Ovary (tissue), 9 donors: ENCODE data around the gene EFNA4. TPM values are rescaled to one million over a fixed set of nuclear protein-coding genes. Genes with fewer than 3 reads are reported as not detected.

Experiments used
- DNase-seq, 5 donors: peaks; one replicate each; pipeline ENCODE4 v3.0.0-alpha.2; 2019 to 2020
- H3K27ac ChIP-seq, 2 donors: fragments of 200-600 bp; one replicate each; pipeline versions ENCODE4 v1.5.1 to v1.8.0; 2019 to 2022
- H3K27me3 ChIP-seq: fragments of 200-600 bp; one replicate; pipeline ENCODE4 v1.8.0; 2022
- H3K36me3 ChIP-seq: fragments of 200-600 bp; sonication (generic); one replicate; pipeline ENCODE4 v1.5.1; 2019
- H3K4me1 ChIP-seq: one replicate; pipeline ENCODE4 v1.8.1; 2013; ENCODE audit warnings: mild to moderate bottlenecking, moderate library complexity; ENCODE audit not compliant: insufficient read depth
- H3K4me3 ChIP-seq: fragments of 200-600 bp; sonication (generic); one replicate; pipeline ENCODE4 v1.5.1; 2017
- H3K9me3 ChIP-seq, 2 donors: fragments of 200-600 bp in 1 of 2; sonication (generic) in 1 of 2; one replicate each; pipeline versions ENCODE4 v1.5.1 to v1.8.1; 2013 to 2019; ENCODE audit warnings: mild to moderate bottlenecking in 1 of 2, moderate library complexity in 1 of 2
- CTCF ChIP-seq, 3 donors: fragments of 450-650 bp in 2 of 3; fragments of 200-600 bp in 1 of 3; IDR thresholded peaks; one replicate each; pipeline versions ENCODE4 v1.5.1 to v1.8.0; 2016 to 2022; ENCODE audit warnings: antibody characterized with exemption in 3 of 3, mild to moderate bottlenecking in 1 of 3
- EP300 ChIP-seq: sonication (generic); formaldehyde crosslinking; IDR thresholded peaks from one replicate; pipeline ENCODE4 v1.6.1; 2017; ENCODE audit warnings: antibody characterized with exemption
- POLR2A ChIP-seq: fragments of 450-650 bp; IDR thresholded peaks from one replicate; pipeline ENCODE4 v1.6.1; 2017; ENCODE audit warnings: antibody characterized with exemption, mild to moderate bottlenecking, moderate library complexity
- WGBS, 3 donors: extraction: QIAGEN DNeasy Blood & Tissue Kit in 1 of 3; methylation state at CpG; one replicate each; pipeline versions ENCODE4 v1.1.5 to v1.1.7; 2013 to 2017; 5-methylcytosine and 5-hydroxymethylcytosine counted together
- intact Hi-C, 4 donors: fragments of 100-400 bp; cut with DNase I; formaldehyde crosslinking; loops; one replicate each; pipeline versions ENCODE4 v1.11.0 to v1.15.1; 2022 to 2023
- polyA plus RNA-seq, 2 donors: library from polyadenylated mRNA; stranded (reverse); fragments of 200-250 nt in 1 of 2; fragments of 350-450 nt in 1 of 2; fragmentation: Illumina TruSeq in 1 of 2; extraction: RNeasy Lipid Tissue Mini Kit (QIAGEN cat#74804) in 1 of 2; gene quantifications; one replicate each; pipeline ENCODE4 v1.2.3, GENCODE V29; 2013 to 2014
- total RNA-seq, 7 donors: library from RNA; depleted of rRNA in 2 of 7; stranded (reverse); fragments of >200 nt in 2 of 7; fragmentation: NEBNext Ultra II Directional in 3 of 7; extraction: Animal tissue kit (Norgen Biotek cat#: 25700) in 3 of 7; gene quantifications; one replicate each; pipeline versions ENCODE4 v1.1.0 to v1.2.4, GENCODE V29; 2016 to 2023
- donor health status: DM: no; HTN: no; CAD: no; lungs with moderate emphysema.
- donor health status: DM: no; HTN: no; CAD: no.
- donor health status: Bipolar disorder and iron deficiency.
- donor health status: DM: yes; HTN: yes; CAD: no.
- donor health status: DM: no; HTN: no; CAD: no.
- donor health status: DM: yes; HTN: yes; CAD: no.

EFNA4 gene
- total and polyA plus RNA-seq, 9 donors = 7.3 to 14.1 (median 10.6) TPM

- peak; percentile 49 to 85 (median 77) for DNase-seq
- H3K27me3 ChIP-seq = peaks cover 6% of the 10 kb centered on the region
- H3K9me3 ChIP-seq = no peaks in the 10 kb centered on the region
- TF ChIP-seq EP300 (no peak), POLR2A (no peak), CTCF (IDR thresholded peaks at IDR 0.05) (peak; percentile 84 to 90 (median 87))
- H3K36me3 ChIP-seq = no peaks in the 10 kb centered on the region
- no peak overlapping the region for H3K27ac ChIP-seq
- H3K4me3 ChIP-seq = peak overlapping the region; percentile 61
- intact Hi-C loops = loop anchor here in 1 of 4 donors (10.0 kb wide), 1 partner anchor 531 kb away; the partner anchor contains the start of gene UBE2Q1
- peaks cover 9% of the 10 kb centered on the region for H3K4me1 ChIP-seq
- 17 to 27% (median 18%) methylated on average over 15 to 24 of the region's 24 CpGs for WGBS, 3 donors
These were observed 22.7 kb downstream of the EFNA4 start for GRCh38 chr1:155086128-155086741.

- H3K4me3 ChIP-seq = no peak overlapping the region
- TF ChIP-seq POLR2A (no peak), EP300 (no peak), CTCF (IDR thresholded peaks at IDR 0.05) (no peak)
- peaks cover 10% of the 10 kb centered on the region for H3K4me1 ChIP-seq
- H3K9me3 ChIP-seq = no peaks in the 10 kb centered on the region
- intact Hi-C loops = loop anchor here in 1 of 4 donors (10.0 kb wide), 1 partner anchor 532 kb away; the partner anchor contains the start of gene UBE2Q1
- no peak overlapping the region for H3K27ac ChIP-seq
- H3K27me3 ChIP-seq = peaks cover 4% of the 10 kb centered on the region
- no peak for DNase-seq
- 66 to 68% (median 67%) methylated on average over 8 of the region's 8 CpGs for WGBS, 3 donors
- H3K36me3 ChIP-seq = no peaks in the 10 kb centered on the region
These were observed 23.5 kb downstream of the EFNA4 start for GRCh38 chr1:155086856-155087535.

GRCh38 chr1:155091071-155092051, 27.8 kb downstream of the EFNA4 start:
- Histone ChIP-seq H3K27me3 (no peaks in the 10 kb centered on the region), H3K4me1 (peaks cover 8% of the 10 kb centered on the region), H3K9me3 (no peaks in the 10 kb centered on the region), H3K4me3 (no peak overlapping the region), H3K27ac (no peak overlapping the region), H3K36me3 (no peaks in the 10 kb centered on the region)
- 17 to 22% (median 18%) methylated on average over 29 of the region's 29 CpGs for WGBS, 3 donors
- no peak for TF ChIP-seq POLR2A
- peak; percentile 90 to 93 (median 92) for TF ChIP-seq CTCF (IDR thresholded peaks at IDR 0.05)
- DNase-seq = peak; percentile 70 to 87 (median 82)
- intact Hi-C loops = loop anchor here (2.0 to 5.0 kb wide), 3 partner anchors 36 to 77 kb away; partner anchors contain the start of gene EFNA1 (in 2 of the 4)

- H3K27ac ChIP-seq = no peak overlapping the region
- no peak overlapping the region for H3K4me3 ChIP-seq
- H3K36me3 ChIP-seq = no peaks in the 10 kb centered on the region
- DNase-seq = no peak
- no peaks in the 10 kb centered on the region for H3K27me3 ChIP-seq
- intact Hi-C loops = loop anchor here (2.0 to 5.0 kb wide), 3 partner anchors 35 to 77 kb away; partner anchors contain the start of gene EFNA1 (in 2 of the 4)
- TF ChIP-seq POLR2A = no peak
- no peak for TF ChIP-seq EP300
- no peak for TF ChIP-seq CTCF (IDR thresholded peaks at IDR 0.05)
- no peaks in the 10 kb centered on the region for H3K9me3 ChIP-seq
- WGBS, 3 donors = 72 to 78% (median 74%) methylated on average over 6 of the region's 6 CpGs
- peaks cover 8% of the 10 kb centered on the region for H3K4me1 ChIP-seq
These were observed 28.6 kb downstream of the EFNA4 start for GRCh38 chr1:155092131-155092530.
